Natural killer cell (primary cell): Measurements from ENCODE around the gene RRP1B. TPM values are rescaled to one million over a fixed set of nuclear protein-coding genes. Genes with fewer than 3 reads are reported as not detected.

Experiments
- ATAC-seq, 3 donors: fragments of 150-1000 bp in 2 of 3; fragments of 200-7000 bp in 1 of 3; cut with Tn5 transposase; 1 replicate in 1 of 3; 2 replicates in 2 of 3; pipeline ENCODE4 v1.10.0; 2021; ENCODE audit warnings: mild to moderate bottlenecking in 2 of 3, moderate library complexity in 2 of 3
- DNase-seq, 2 donors: peaks; one replicate each; pipeline versions ENCODE4 v3.0.0 to v3.0.0-alpha.2; 2013 to 2021; ENCODE audit warnings: mixed read lengths in 1 of 2
- H3K27ac ChIP-seq: one replicate; pipeline ENCODE4 v1.5.1; 2013; ENCODE audit warnings: mild to moderate bottlenecking, low read length
- H3K27me3 ChIP-seq: one replicate; pipeline ENCODE4 v1.6.1; 2013; ENCODE audit warnings: low read length; ENCODE audit not compliant: control insufficient read depth, insufficient read depth
- H3K36me3 ChIP-seq: one replicate; pipeline ENCODE4 v1.6.1; 2013; ENCODE audit warnings: low read length; ENCODE audit not compliant: control insufficient read depth, insufficient read depth
- H3K4me1 ChIP-seq: one replicate; pipeline ENCODE4 v1.6.1; 2013; ENCODE audit warnings: low read length; ENCODE audit not compliant: control insufficient read depth, insufficient read depth
- H3K4me3 ChIP-seq: one replicate; pipeline ENCODE4 v1.5.1; 2013; ENCODE audit warnings: low read length
- H3K9me3 ChIP-seq: one replicate; pipeline ENCODE4 v1.6.1; 2013; ENCODE audit warnings: low read length; ENCODE audit not compliant: control insufficient read depth, insufficient read depth
- H3K27ac Mint-ChIP-seq, 2 donors: one replicate each; pipeline ENCODE4 v1.8.0; 2022; ENCODE audit warnings: mild to moderate bottlenecking in 2 of 2, mixed read lengths in 2 of 2, moderate library complexity in 1 of 2
- H3K27me3 Mint-ChIP-seq, 2 donors: one replicate each; pipeline ENCODE4 v1.8.0; 2022; ENCODE audit warnings: low read depth in 2 of 2, mixed read lengths in 2 of 2
- H3K36me3 Mint-ChIP-seq: one replicate; pipeline ENCODE4 v1.8.0; 2022; ENCODE audit warnings: mixed read lengths
- H3K4me1 Mint-ChIP-seq, 2 donors: one replicate each; pipeline ENCODE4 v1.8.0; 2022; ENCODE audit warnings: mixed read lengths in 2 of 2
- H3K4me3 Mint-ChIP-seq: one replicate; pipeline ENCODE4 v1.8.0; 2022; ENCODE audit warnings: mild to moderate bottlenecking, moderate library complexity, mixed read lengths
- H3K9me3 Mint-ChIP-seq, 2 donors: one replicate each; pipeline ENCODE4 v1.8.0; 2022; ENCODE audit warnings: mixed read lengths in 2 of 2
- CTCF ChIP-seq: fragments of 200-600 bp; IDR thresholded peaks from one replicate; pipeline ENCODE4 v1.8.0; 2022; ENCODE audit warnings: antibody characterized with exemption
- WGBS: methylation state at CpG from one replicate; pipeline ENCODE4 v1.1.7; 2013; ENCODE audit warnings: missing lambda C conversion rate; ENCODE audit not compliant: insufficient coverage; 5-methylcytosine and 5-hydroxymethylcytosine counted together
- intact Hi-C: fragments of 100-400 bp; cut with micrococcal nuclease; formaldehyde crosslinking; loops from one replicate; pipeline ENCODE4 v1.14.2; 2022
- total RNA-seq, 4 donors: library from RNA; stranded (reverse); fragments of 120-200 nt in 1 of 4; gene quantifications; one replicate each; pipeline versions ENCODE4 v1.2.3 to v1.2.4, GENCODE V29; 2013 to 2022

Gene RRP1B
- total RNA-seq, 3 donors from 2014 or later (not counting 1 experiment from before 2014, with no cell fraction given), result 18.1 to 28.4 (median 25.0) TPM

GRCh38 chr21:43734928-43735229 lies 75.5 kb downstream of the RRP1B start:
- H3K36me3 ChIP-seq, result peaks cover 6% of the 10 kb centered on the region
- no peaks in the 10 kb centered on the region for H3K9me3 ChIP-seq
- Mint-ChIP-seq H3K4me3 (no peak overlapping the region), H3K36me3 (no peaks in the 10 kb centered on the region), H3K4me1 (peaks cover 17 to 19% of the 10 kb centered on the region in 2 donors), H3K27me3 (no peaks in the 10 kb centered on the region), H3K27ac (no peak overlapping the region), H3K9me3 (no peaks in the 10 kb centered on the region)
- ATAC-seq, result no peak
- no peak for TF ChIP-seq CTCF
- H3K4me1 ChIP-seq, result peaks cover 40% of the 10 kb centered on the region
- no peak overlapping the region for H3K4me3 ChIP-seq
- intact Hi-C loops, result no loop called here
- H3K27me3 ChIP-seq, result no peaks in the 10 kb centered on the region
- H3K27ac ChIP-seq, result peak overlapping the region; percentile 26
- WGBS, result 67% methylated on average over 9 of the region's 9 CpGs
- no peak for DNase-seq

DNA sequence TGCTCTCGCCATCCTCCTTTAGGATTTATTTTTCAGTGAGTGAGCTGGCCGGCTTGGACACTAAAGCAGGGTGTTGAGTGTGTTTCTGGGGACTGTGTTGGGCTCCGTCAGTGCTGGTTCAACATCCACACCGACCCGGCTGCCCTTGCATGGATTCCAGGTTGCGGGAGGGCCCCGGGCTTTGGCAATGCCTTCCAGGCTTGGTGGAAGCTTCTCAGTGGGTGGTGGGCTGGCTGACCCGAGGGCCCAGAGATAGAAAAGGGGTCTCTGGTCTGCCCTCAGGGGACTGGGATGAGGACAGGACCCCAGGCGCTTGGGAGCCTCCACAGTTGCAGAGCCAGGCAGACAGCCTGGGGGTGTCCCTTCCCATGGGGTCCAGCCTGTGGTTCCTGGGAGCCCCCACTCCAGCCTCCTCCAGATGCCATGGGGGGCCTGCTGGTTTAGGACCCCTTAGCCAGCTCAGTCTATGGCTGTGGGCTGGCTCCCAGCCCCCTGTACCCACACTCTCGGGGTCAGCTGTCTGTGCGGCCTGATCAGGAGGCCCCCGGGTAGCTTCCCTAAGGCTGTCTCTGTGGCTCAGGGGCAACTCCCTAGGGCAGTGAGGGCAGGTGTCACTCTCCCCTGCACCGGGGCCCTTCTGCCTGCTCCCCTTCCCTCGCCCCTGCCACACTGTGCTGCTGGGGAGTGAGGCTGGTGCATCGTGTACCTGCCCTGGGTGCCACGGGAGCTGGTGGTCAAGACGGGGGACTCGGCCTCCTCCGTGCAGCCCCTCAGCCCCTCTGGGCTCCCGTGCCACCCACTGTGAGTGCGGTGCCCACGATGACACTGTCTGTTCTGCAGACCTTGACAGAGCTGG lies 76.1 kb downstream of the RRP1B start:
- ATAC-seq, result no peak
- H3K36me3 ChIP-seq, result peaks cover 6% of the 10 kb centered on the region
- no peaks in the 10 kb centered on the region for H3K9me3 ChIP-seq
- H3K36me3 Mint-ChIP-seq, result no peaks in the 10 kb centered on the region
- no peaks in the 10 kb centered on the region for H3K9me3 Mint-ChIP-seq
- H3K4me1 ChIP-seq, result peaks cover 40% of the 10 kb centered on the region
- intact Hi-C loops, result no loop called here
- DNase-seq, result no peak
- no peak overlapping the region for H3K4me3 Mint-ChIP-seq
- peaks cover 18 to 19% of the 10 kb centered on the region in 2 donors for H3K4me1 Mint-ChIP-seq
- H3K4me3 ChIP-seq, result no peak overlapping the region
- no peak for TF ChIP-seq CTCF
- no peaks in the 10 kb centered on the region for H3K27me3 Mint-ChIP-seq
- no peak overlapping the region for H3K27ac Mint-ChIP-seq
- WGBS, result 91% methylated on average over 21 of the region's 22 CpGs
- no peaks in the 10 kb centered on the region for H3K27me3 ChIP-seq
- H3K27ac ChIP-seq, result no peak overlapping the region

DNA sequence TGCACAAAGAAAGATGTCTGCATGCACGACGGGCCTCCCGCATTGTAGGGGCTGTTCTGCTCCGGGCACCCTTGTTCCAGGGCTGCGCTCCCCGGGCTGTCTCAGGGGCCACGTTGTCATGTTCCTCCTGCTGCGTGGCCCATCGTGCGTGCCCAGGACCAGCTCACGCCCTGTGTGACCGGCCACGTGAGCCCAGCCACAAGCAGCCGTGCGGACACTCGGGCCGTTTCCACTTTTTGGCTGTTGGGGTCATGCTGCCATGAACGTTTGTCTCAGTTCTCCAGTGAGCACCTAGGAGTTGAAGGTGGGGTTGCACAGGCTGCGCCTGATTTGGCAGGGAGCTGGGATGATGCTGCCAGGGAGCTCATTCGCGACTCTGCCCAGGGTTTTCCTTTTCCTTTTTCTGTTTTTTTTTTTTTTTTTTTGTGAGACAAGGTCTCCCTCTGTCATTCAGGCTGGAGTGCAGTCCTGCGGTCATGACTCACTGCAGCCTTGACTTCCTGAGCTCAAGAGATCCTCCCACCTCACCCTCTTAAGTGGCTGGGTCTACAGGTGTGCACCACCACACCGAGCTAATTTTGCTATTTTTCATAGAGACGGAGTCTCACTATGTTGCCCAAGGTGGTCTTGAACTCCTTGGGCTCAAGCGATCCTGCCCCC lies 77.0 kb downstream of the RRP1B start:
- H3K36me3 Mint-ChIP-seq, result no peaks in the 10 kb centered on the region
- no peak overlapping the region for H3K27ac Mint-ChIP-seq
- 93% methylated on average over 25 of the region's 25 CpGs for WGBS
- peaks cover 18 to 19% of the 10 kb centered on the region in 2 donors for H3K4me1 Mint-ChIP-seq
- H3K27me3 ChIP-seq, result no peaks in the 10 kb centered on the region
- TF ChIP-seq CTCF, result no peak
- no peak overlapping the region for H3K4me3 ChIP-seq
- no peak overlapping the region for H3K27ac ChIP-seq
- H3K9me3 ChIP-seq, result no peaks in the 10 kb centered on the region
- no peak for ATAC-seq
- H3K4me1 ChIP-seq, result peaks cover 40% of the 10 kb centered on the region
- peaks cover 6% of the 10 kb centered on the region for H3K36me3 ChIP-seq
- no peaks in the 10 kb centered on the region for H3K9me3 Mint-ChIP-seq
- no peak for DNase-seq
- H3K27me3 Mint-ChIP-seq, result no peaks in the 10 kb centered on the region
- H3K4me3 Mint-ChIP-seq, result no peak overlapping the region
- intact Hi-C loops, result no loop called here
